Mesenchymal stem cell (in vitro differentiated cells and primary cell): Measurements from ENCODE around the gene AMIGO3.
A peak's percentile ranks its signal among the peaks of the same experiment; 100 is the strongest.

Experiments
- DNase-seq: peaks from one replicate; pipeline ENCODE4 v3.0.0-alpha.2; 2013
- H2AFZ ChIP-seq: one replicate; pipeline ENCODE4 v1.6.1; 2013; ENCODE audit warnings: low read depth, mild to moderate bottlenecking, control low read depth, inconsistent platforms, low read length, moderate library complexity
- H2AK5ac ChIP-seq: 2 replicates; pipeline ENCODE4 v1.6.1; 2013; ENCODE audit warnings: low read length, moderate library complexity, mild to moderate bottlenecking, inconsistent platforms; ENCODE audit not compliant: severe bottlenecking
- H2BK120ac ChIP-seq: one replicate; pipeline ENCODE4 v1.6.1; 2013; ENCODE audit warnings: low read depth, mild to moderate bottlenecking, inconsistent platforms, low read length, moderate library complexity
- H2BK12ac ChIP-seq, 2 experiments: one replicate each; pipeline ENCODE4 v1.6.1; 2013; ENCODE audit warnings: inconsistent platforms in 2 of 2, low read length in 2 of 2, mild to moderate bottlenecking in 2 of 2, moderate library complexity in 2 of 2, control low read depth in 1 of 2
- H2BK15ac ChIP-seq: one replicate; pipeline ENCODE4 v1.6.1; 2013; ENCODE audit warnings: mild to moderate bottlenecking, low read depth, inconsistent platforms; ENCODE audit not compliant: poor library complexity, severe bottlenecking
- H2BK5ac ChIP-seq: 2 replicates; pipeline ENCODE4 v1.6.1; 2013; ENCODE audit warnings: low read depth, mild to moderate bottlenecking, low read length, control low read depth, inconsistent platforms; ENCODE audit not compliant: poor library complexity, severe bottlenecking
- H3K14ac ChIP-seq, 2 experiments: one replicate each; pipeline ENCODE4 v1.6.1; 2013; ENCODE audit warnings: inconsistent platforms in 2 of 2, low read length in 2 of 2, control low read depth in 1 of 2, mild to moderate bottlenecking in 1 of 2, moderate library complexity in 1 of 2
- H3K18ac ChIP-seq, 2 experiments: one replicate each; pipeline ENCODE4 v1.6.1; 2013; ENCODE audit warnings: inconsistent platforms in 2 of 2, low read length in 2 of 2, control low read depth in 1 of 2, low read depth in 1 of 2, mild to moderate bottlenecking in 1 of 2
- H3K23ac ChIP-seq, 2 experiments: one replicate each; pipeline ENCODE4 v1.6.1; 2013; ENCODE audit warnings: inconsistent platforms in 2 of 2, low read length in 2 of 2, mild to moderate bottlenecking in 2 of 2, moderate library complexity in 2 of 2, control low read depth in 1 of 2
- H3K27ac ChIP-seq: 2 replicates; pipeline ENCODE4 v1.5.1; 2013; ENCODE audit warnings: mild to moderate bottlenecking, moderate library complexity, low read length, control low read depth, inconsistent platforms; ENCODE audit not compliant: poor library complexity, severe bottlenecking
- H3K27me3 ChIP-seq, 2 experiments: 2 replicates each; pipeline versions ENCODE4 v1.6.1 to v1.7.0; 2013; ENCODE audit warnings: low read length in 2 of 2, mild to moderate bottlenecking in 2 of 2, moderate library complexity in 2 of 2, control low read depth in 1 of 2, inconsistent platforms in 1 of 2; ENCODE audit not compliant: control insufficient read depth in 1 of 2, insufficient read depth in 1 of 2
- H3K36me3 ChIP-seq, 2 experiments: 2 replicates each; pipeline versions ENCODE4 v1.6.1 to v1.7.0; 2013; ENCODE audit warnings: low read length in 2 of 2, control low read depth in 1 of 2, inconsistent platforms in 1 of 2, low read depth in 1 of 2, mild to moderate bottlenecking in 1 of 2; ENCODE audit not compliant: insufficient read depth in 2 of 2, control insufficient read depth in 1 of 2
- H3K4ac ChIP-seq, 2 experiments: one replicate each; pipeline ENCODE4 v1.6.1; 2013; ENCODE audit warnings: inconsistent platforms in 2 of 2, low read length in 2 of 2, mild to moderate bottlenecking in 2 of 2, moderate library complexity in 2 of 2, control low read depth in 1 of 2, low read depth in 1 of 2
- H3K4me1 ChIP-seq: 2 replicates; pipeline ENCODE4 v1.6.1; 2013; ENCODE audit warnings: low read depth, low read length, control low read depth; ENCODE audit not compliant: control insufficient read depth, insufficient read depth
- H3K4me2 ChIP-seq: 2 replicates; pipeline ENCODE4 v1.6.1; 2013; ENCODE audit warnings: low read length, mild to moderate bottlenecking, inconsistent platforms; ENCODE audit not compliant: poor library complexity, severe bottlenecking
- H3K4me3 ChIP-seq, 2 experiments: 2 replicates each; pipeline versions ENCODE4 v1.5.1 to v1.7.0; 2013; ENCODE audit warnings: low read length in 2 of 2, mild to moderate bottlenecking in 2 of 2, control low read depth in 1 of 2, low read depth in 1 of 2; ENCODE audit not compliant: insufficient read depth in 1 of 2
- H3K79me1 ChIP-seq: replicated peaks from 2 replicates; pipeline ENCODE4 v1.6.1; 2013; ENCODE audit warnings: mild to moderate bottlenecking, control low read depth, low read length, inconsistent platforms; ENCODE audit not compliant: poor library complexity, severe bottlenecking
- H3K9ac ChIP-seq: 2 replicates; pipeline ENCODE4 v1.7.0; 2013; ENCODE audit warnings: mild to moderate bottlenecking, low read length, moderate library complexity
- H3K9me3 ChIP-seq: 2 replicates; pipeline ENCODE4 v1.7.0; 2013; ENCODE audit warnings: mild to moderate bottlenecking, low read length; ENCODE audit not compliant: control insufficient read depth
- H4K8ac ChIP-seq: one replicate; pipeline ENCODE4 v1.6.1; 2013; ENCODE audit warnings: inconsistent platforms, mild to moderate bottlenecking, low read length, moderate library complexity
- H4K91ac ChIP-seq: one replicate; pipeline ENCODE4 v1.6.1; 2013; ENCODE audit warnings: mild to moderate bottlenecking, low read length, inconsistent platforms
- WGBS: methylation state at CpG from one replicate; pipeline ENCODE4 v1.1.7; 2013; ENCODE audit warnings: mixed read lengths; 5-methylcytosine and 5-hydroxymethylcytosine counted together

AMIGO3 gene

GRCh38 chr3:49723296-49723627 lies 3.8 kb upstream of the AMIGO3 start:
- Histone ChIP-seq H2BK120ac (peak overlapping the region; percentile 40), H3K14ac (peak overlapping the region in 1 of 2 experiments; percentile 88), H3K79me1 (peaks cover 38% of the 10 kb centered on the region), H3K4me1 (peaks cover 33% of the 10 kb centered on the region), H3K18ac (peak overlapping the region; percentile 76 to 79), H4K8ac (peak overlapping the region; percentile 94), H3K4ac (peak overlapping the region; percentile 82), H2BK5ac (no peak overlapping the region), H3K27ac (no peak overlapping the region), H3K4me3 (peak overlapping the region; percentile 84 to 92), H3K9me3 (no peaks in the 10 kb centered on the region), H3K9ac (peak overlapping the region; percentile 98), H2BK12ac (no peak overlapping the region), H2AFZ (no peak overlapping the region), H3K27me3 (no peaks in the 10 kb centered on the region), H3K23ac (no peak overlapping the region), H2BK15ac (no peak overlapping the region), H4K91ac (peak overlapping the region; percentile 76), H2AK5ac (no peak overlapping the region), H3K36me3 (peaks cover 61 to 71% of the 10 kb centered on the region in 2 experiments), H3K4me2 (peak overlapping the region; percentile 57)
- DNase-seq, result peak; percentile 60
- WGBS, result 1% methylated on average over 20 of the region's 20 CpGs

- Histone ChIP-seq H3K14ac (no peak overlapping the region), H3K4me2 (peak overlapping the region; percentile 57), H3K4me3 (peak overlapping the region; percentile 84 to 92), H4K91ac (no peak overlapping the region), H2AK5ac (no peak overlapping the region), H2BK5ac (no peak overlapping the region), H3K27me3 (no peaks in the 10 kb centered on the region), H2AFZ (no peak overlapping the region), H2BK120ac (no peak overlapping the region), H3K18ac (no peak overlapping the region), H3K27ac (no peak overlapping the region), H3K9ac (peak overlapping the region; percentile 98), H2BK15ac (no peak overlapping the region), H3K9me3 (no peaks in the 10 kb centered on the region), H4K8ac (no peak overlapping the region), H2BK12ac (no peak overlapping the region), H3K4me1 (peaks cover 33% of the 10 kb centered on the region), H3K4ac (no peak overlapping the region), H3K23ac (no peak overlapping the region), H3K36me3 (peaks cover 57 to 71% of the 10 kb centered on the region in 2 experiments), H3K79me1 (peaks cover 37% of the 10 kb centered on the region)
- DNase-seq, result no peak
- WGBS, result 83% methylated on average over 8 of the region's 8 CpGs
Measured at GRCh38 chr3:49722896-49723295, 3.4 kb upstream of the AMIGO3 start.

- Histone ChIP-seq H3K4ac (no peak overlapping the region), H3K36me3 (peaks cover 50 to 71% of the 10 kb centered on the region in 2 experiments), H2BK15ac (no peak overlapping the region), H3K9ac (peak overlapping the region; percentile 98), H4K8ac (no peak overlapping the region), H3K23ac (no peak overlapping the region), H2AK5ac (no peak overlapping the region), H3K4me2 (no peak overlapping the region), H3K14ac (no peak overlapping the region), H3K27me3 (no peaks in the 10 kb centered on the region), H3K27ac (no peak overlapping the region), H2BK12ac (peak overlapping the region in 1 of 2 experiments; percentile 29), H2AFZ (no peak overlapping the region), H3K79me1 (peaks cover 33% of the 10 kb centered on the region), H4K91ac (peak overlapping the region; percentile 14), H2BK120ac (no peak overlapping the region), H3K4me1 (peaks cover 33% of the 10 kb centered on the region), H3K9me3 (no peaks in the 10 kb centered on the region), H3K18ac (no peak overlapping the region), H3K4me3 (peak overlapping the region in 1 of 2 experiments; percentile 92), H2BK5ac (no peak overlapping the region)
- no peak for DNase-seq
- WGBS, result 96% methylated on average over 26 of the region's 26 CpGs
Measured at GRCh38 chr3:49721896-49722781, 2.7 kb upstream of the AMIGO3 start.

DNA sequence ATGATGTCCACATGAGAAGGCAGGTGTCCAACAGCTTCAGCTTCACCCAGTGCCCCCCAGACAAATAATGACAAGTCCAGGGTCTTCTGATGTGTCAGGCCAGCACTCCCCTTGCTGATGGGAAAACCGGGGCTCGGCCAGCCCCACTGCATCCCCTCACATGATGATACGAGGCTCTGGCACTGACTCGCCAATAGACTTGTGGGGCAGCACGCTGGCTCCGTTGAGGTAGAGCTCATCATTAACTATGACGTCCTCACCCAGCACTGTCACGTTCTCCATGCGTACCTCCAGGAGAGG lies 2.1 kb upstream of the AMIGO3 start:
- H3K79me1 ChIP-seq, result peaks cover 28% of the 10 kb centered on the region
- H4K8ac ChIP-seq, result no peak overlapping the region
- H3K9ac ChIP-seq, result no peak overlapping the region
- DNase-seq, result no peak
- H3K9me3 ChIP-seq, result no peaks in the 10 kb centered on the region
- H3K36me3 ChIP-seq, result peaks cover 44 to 70% of the 10 kb centered on the region in 2 experiments
- no peak overlapping the region for H2AK5ac ChIP-seq
- no peak overlapping the region for H3K4me3 ChIP-seq
- no peak overlapping the region for H2BK15ac ChIP-seq
- no peak overlapping the region for H2BK120ac ChIP-seq
- H3K27me3 ChIP-seq, result no peaks in the 10 kb centered on the region
- no peak overlapping the region for H4K91ac ChIP-seq
- H3K4me1 ChIP-seq, result peaks cover 33% of the 10 kb centered on the region
- no peak overlapping the region for H3K18ac ChIP-seq
- H3K23ac ChIP-seq, result no peak overlapping the region
- no peak overlapping the region for H2BK5ac ChIP-seq
- H3K14ac ChIP-seq, result no peak overlapping the region
- no peak overlapping the region for H2BK12ac ChIP-seq
- no peak overlapping the region for H3K4me2 ChIP-seq
- no peak overlapping the region for H3K27ac ChIP-seq
- no peak overlapping the region for H2AFZ ChIP-seq
- 96% methylated on average over 9 of the region's 9 CpGs for WGBS
- H3K4ac ChIP-seq, result no peak overlapping the region
